Measurements from ENCODE around the gene SNX25.

The SNX25 gene

GRCh38 chr4:185384061-185384460 is 174.7 kb downstream of the SNX25 start:
- DNase-seq: no peak

- no peak for DNase-seq
Observed at GRCh38 chr4:185384930-185385331, 175.5 kb downstream of the SNX25 start.

- no peak for DNase-seq
Observed at GRCh38 chr4:185387957-185388356, 178.6 kb downstream of the SNX25 start.

- no peak for DNase-seq
Observed at GRCh38 chr4:185390941-185391340, 181.5 kb downstream of the SNX25 start.

- no peak for DNase-seq
Observed at GRCh38 chr4:185392156-185392555, 182.8 kb downstream of the SNX25 start.

- no peak for DNase-seq
Observed at GRCh38 chr4:185394568-185395237, 185.3 kb downstream of the SNX25 start.

- DNase-seq: no peak
Observed at GRCh38 chr4:185395238-185395955, 186.0 kb downstream of the SNX25 start, which contains the start of gene LRP2BP. TSS of gene LRP2BP (minus strand) at chr4:185395924. CDS start at chr4:185378186, 17,738 bp downstream.

GRCh38 chr4:185395956-185396723 is 186.7 kb downstream of the SNX25 start:
- DNase-seq: peak; percentile 96

GRCh38 chr4:185396724-185397385 is 187.5 kb downstream of the SNX25 start, which contains the start of gene ANKRD37:
TSS of gene ANKRD37 (plus strand) at chr4:185396841. CDS start at chr4:185396924, 83 bp downstream.
- no peak for DNase-seq

GRCh38 chr4:185398618-185399017 is 189.2 kb downstream of the SNX25 start:
- no peak for DNase-seq

- no peak for DNase-seq
Observed at GRCh38 chr4:185399466-185399865, 190.1 kb downstream of the SNX25 start.

- DNase-seq: no peak
Observed at GRCh38 chr4:185404031-185404430, 194.6 kb downstream of the SNX25 start.

GRCh38 chr4:185405296-185405999 is 196.1 kb downstream of the SNX25 start:
- DNase-seq: no peak

GRCh38 chr4:185408432-185408831 is 199.0 kb downstream of the SNX25 start:
- no peak for DNase-seq

- no peak for DNase-seq
Observed at GRCh38 chr4:185411849-185412248, 202.5 kb downstream of the SNX25 start.

GRCh38 chr4:185412412-185412811 is 203.0 kb downstream of the SNX25 start:
- no peak for DNase-seq
